ENCODE results near the gene ANKRD33B.

DNA sequence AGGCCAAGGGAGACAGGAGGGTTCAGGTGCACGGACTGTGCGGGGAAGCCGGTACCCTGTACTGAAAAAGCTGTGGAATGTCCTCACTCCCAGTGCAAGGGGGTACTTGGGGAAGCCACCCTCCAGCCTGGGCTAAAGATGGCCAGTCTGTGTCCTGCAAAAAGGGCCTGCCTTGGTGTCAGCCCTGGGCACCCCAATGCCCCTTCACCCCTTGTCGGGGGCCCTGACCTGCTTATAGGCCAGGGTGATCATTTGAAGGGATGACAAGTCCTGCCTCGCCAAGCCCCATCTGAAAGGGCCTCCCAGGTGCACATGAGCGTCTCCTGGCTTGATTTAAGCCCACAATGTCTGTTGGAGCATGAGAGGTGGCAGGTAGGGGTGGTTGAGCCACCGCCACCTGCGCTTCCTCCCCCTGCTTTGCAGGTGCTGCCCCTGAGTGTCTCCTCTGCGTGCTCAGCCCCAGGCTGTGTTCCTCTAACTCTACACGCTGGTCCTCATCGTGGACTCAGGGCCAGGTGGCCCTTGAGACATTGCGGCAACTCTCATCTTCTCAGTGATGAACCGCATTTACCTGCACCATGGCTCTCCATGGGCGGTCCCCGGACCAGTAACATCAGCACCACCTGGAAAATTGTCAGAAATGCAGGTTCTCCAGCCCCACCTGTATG, 97.0 kb downstream of the ANKRD33B start:
- TF ChIP-seq, protein P1, sequence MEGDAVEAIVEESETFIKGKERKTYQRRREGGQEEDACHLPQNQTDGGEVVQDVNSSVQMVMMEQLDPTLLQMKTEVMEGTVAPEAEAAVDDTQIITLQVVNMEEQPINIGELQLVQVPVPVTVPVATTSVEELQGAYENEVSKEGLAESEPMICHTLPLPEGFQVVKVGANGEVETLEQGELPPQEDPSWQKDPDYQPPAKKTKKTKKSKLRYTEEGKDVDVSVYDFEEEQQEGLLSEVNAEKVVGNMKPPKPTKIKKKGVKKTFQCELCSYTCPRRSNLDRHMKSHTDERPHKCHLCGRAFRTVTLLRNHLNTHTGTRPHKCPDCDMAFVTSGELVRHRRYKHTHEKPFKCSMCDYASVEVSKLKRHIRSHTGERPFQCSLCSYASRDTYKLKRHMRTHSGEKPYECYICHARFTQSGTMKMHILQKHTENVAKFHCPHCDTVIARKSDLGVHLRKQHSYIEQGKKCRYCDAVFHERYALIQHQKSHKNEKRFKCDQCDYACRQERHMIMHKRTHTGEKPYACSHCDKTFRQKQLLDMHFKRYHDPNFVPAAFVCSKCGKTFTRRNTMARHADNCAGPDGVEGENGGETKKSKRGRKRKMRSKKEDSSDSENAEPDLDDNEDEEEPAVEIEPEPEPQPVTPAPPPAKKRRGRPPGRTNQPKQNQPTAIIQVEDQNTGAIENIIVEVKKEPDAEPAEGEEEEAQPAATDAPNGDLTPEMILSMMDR (IDR thresholded peaks at IDR 0.05) = no peak
- no peak for TF ChIP-seq POLR2A (IDR thresholded peaks at IDR 0.05)

All from esophagus squamous epithelium (tissue), 4 donors.